ENCODE results near the gene FHIP1B.
"Not testable (repeated sequence)": the region's sequence is repeated elsewhere in the genome, so short reads cannot be mapped to it uniquely, and the experiment has no call there.

The FHIP1B gene

GRCh38 chr11:6234387-6235107 is at the start of gene FHIP1B:
Gene FHIP1B (minus strand): TSS chr11:6234636. CDS start chr11:6224516, 10,120 bp downstream.
- TF ChIP-seq CTCF (IDR thresholded peaks at IDR 0.05; ENCODE audit: borderline replicate concordance, insufficient read depth, low read depth, low read length), result no peak
- peak within 1 kb of the TSS; percentile 87 for H3K4me3 ChIP-seq (ENCODE audit: low read depth, low read length)

GRCh38 chr11:6283453-6284023 is 49.1 kb upstream of the FHIP1B start:
- no peak for TF ChIP-seq CTCF (IDR thresholded peaks at IDR 0.05; ENCODE audit: borderline replicate concordance, insufficient read depth, low read depth, low read length)

GRCh38 chr11:6280809-6281208 is 46.4 kb upstream of the FHIP1B start:
- not testable (repeated sequence) for H3K4me3 ChIP-seq (ENCODE audit: low read depth, low read length)

More at GRCh38 chr11:6283453-6284023, 49.1 kb upstream of the FHIP1B start:
- H3K4me3 ChIP-seq (ENCODE audit: low read depth, low read length), result no peak overlapping the region

- no peak for TF ChIP-seq CTCF (IDR thresholded peaks at IDR 0.05; ENCODE audit: borderline replicate concordance, insufficient read depth, low read depth, low read length)
- no peak overlapping the region for H3K4me3 ChIP-seq (ENCODE audit: low read depth, low read length)
Measured at GRCh38 chr11:6273188-6273587, 38.8 kb upstream of the FHIP1B start.

GRCh38 chr11:6271598-6271997 is 37.2 kb upstream of the FHIP1B start:
- no peak for TF ChIP-seq CTCF (IDR thresholded peaks at IDR 0.05; ENCODE audit: borderline replicate concordance, insufficient read depth, low read depth, low read length)
- H3K4me3 ChIP-seq (ENCODE audit: low read depth, low read length), result no peak overlapping the region

- H3K4me3 ChIP-seq (ENCODE audit: low read depth, low read length), result no peak overlapping the region
Measured at GRCh38 chr11:6270584-6271246, 36.3 kb upstream of the FHIP1B start.

More at GRCh38 chr11:6270584-6271246, 36.3 kb upstream of the FHIP1B start:
- TF ChIP-seq CTCF (IDR thresholded peaks at IDR 0.05; ENCODE audit: borderline replicate concordance, insufficient read depth, low read depth, low read length), result no peak
